ENCODE results near the gene MISP3.

The MISP3 gene

GRCh38 chr19:14097532-14098151 lies 25.1 kb downstream of the MISP3 start:
- Histone ChIP-seq H3F3A (ENCODE audit: insufficient read depth) (peaks cover 8% of the 10 kb centered on the region; the same call in 1 of the 2 replicates), H3K9me3 (ENCODE audit: insufficient read depth, low read length) (no peaks in the 10 kb centered on the region), H3K27me3 (ENCODE audit: low read length) (no peaks in the 10 kb centered on the region), H3K4me3 (ENCODE audit: insufficient read depth, low read length, poor library complexity, severe bottlenecking) (no peak overlapping the region), H3K36me3 (ENCODE audit: low read length) (no peaks in the 10 kb centered on the region), H4K20me1 (ENCODE audit: low read depth, low read length) (no peaks in the 10 kb centered on the region), H3K9ac (ENCODE audit: low read length) (no peak overlapping the region), H3K9me2 (replicated peaks; ENCODE audit: insufficient read depth, low read length) (no peaks in the 10 kb centered on the region), H3K79me2 (ENCODE audit: insufficient read depth, low read length) (no peaks in the 10 kb centered on the region), H3K4me2 (ENCODE audit: low read depth, low read length, poor library complexity, severe bottlenecking) (no peak overlapping the region), H3K27ac (ENCODE audit: low read depth, low read length) (no peak overlapping the region), H2AFZ (ENCODE audit: low read depth, low read length, severe bottlenecking) (no peak overlapping the region)
- TF ChIP-seq EZH2phosphoT487 (conservative IDR thresholded peaks at IDR 0.05; ENCODE audit: low read length): no peak

- H3K9me3 ChIP-seq (ENCODE audit: insufficient read depth, low read length): no peaks in the 10 kb centered on the region
- peaks cover 2% of the 10 kb centered on the region; the same call in 1 of the 2 replicates for H3K36me3 ChIP-seq (ENCODE audit: low read length)
- no peaks in the 10 kb centered on the region for H3K9me2 ChIP-seq (replicated peaks; ENCODE audit: insufficient read depth, low read length)
- TF ChIP-seq EZH2phosphoT487 (conservative IDR thresholded peaks at IDR 0.05; ENCODE audit: low read length): no peak
- no peak for TF ChIP-seq CTCF (IDR thresholded peaks at IDR 0.05; ENCODE audit: insufficient read depth, low read length, poor library complexity, severe bottlenecking)
- no peaks in the 10 kb centered on the region for H3K27me3 ChIP-seq (ENCODE audit: low read length)
- no peak overlapping the region for H3K9ac ChIP-seq (ENCODE audit: low read length)
- no peaks in the 10 kb centered on the region for H4K20me1 ChIP-seq (ENCODE audit: low read depth, low read length)
- H3K4me3 ChIP-seq (ENCODE audit: insufficient read depth, low read length, poor library complexity, severe bottlenecking): no peak overlapping the region
- H3K27ac ChIP-seq (ENCODE audit: low read depth, low read length): no peak overlapping the region
- peaks cover 3% of the 10 kb centered on the region; the same call in 1 of the 2 replicates for H3F3A ChIP-seq (ENCODE audit: insufficient read depth)
- no peak overlapping the region for H3K4me2 ChIP-seq (ENCODE audit: low read depth, low read length, poor library complexity, severe bottlenecking)
- no peak overlapping the region for H2AFZ ChIP-seq (ENCODE audit: low read depth, low read length, severe bottlenecking)
- H3K79me2 ChIP-seq (ENCODE audit: insufficient read depth, low read length): no peaks in the 10 kb centered on the region
Observed at GRCh38 chr19:14101003-14101545, 28.5 kb downstream of the MISP3 start.

- Histone ChIP-seq H3K9me3 (ENCODE audit: insufficient read depth, low read length) (no peaks in the 10 kb centered on the region), H4K20me1 (ENCODE audit: low read depth, low read length) (no peaks in the 10 kb centered on the region), H3K4me2 (ENCODE audit: low read depth, low read length, poor library complexity, severe bottlenecking) (no peak overlapping the region), H3F3A (ENCODE audit: insufficient read depth) (peaks cover 3% of the 10 kb centered on the region; the same call in 1 of the 2 replicates), H2AFZ (ENCODE audit: low read depth, low read length, severe bottlenecking) (no peak overlapping the region), H3K79me2 (ENCODE audit: insufficient read depth, low read length) (no peaks in the 10 kb centered on the region), H3K4me3 (ENCODE audit: insufficient read depth, low read length, poor library complexity, severe bottlenecking) (no peak overlapping the region), H3K9me2 (replicated peaks; ENCODE audit: insufficient read depth, low read length) (no peaks in the 10 kb centered on the region), H3K9ac (ENCODE audit: low read length) (no peak overlapping the region), H3K36me3 (ENCODE audit: low read length) (peaks cover 2% of the 10 kb centered on the region; the same call in 1 of the 2 replicates), H3K27me3 (ENCODE audit: low read length) (no peaks in the 10 kb centered on the region), H3K27ac (ENCODE audit: low read depth, low read length) (no peak overlapping the region)
- no peak for TF ChIP-seq EZH2phosphoT487 (conservative IDR thresholded peaks at IDR 0.05; ENCODE audit: low read length)
- no peak for TF ChIP-seq CTCF (IDR thresholded peaks at IDR 0.05; ENCODE audit: insufficient read depth, low read length, poor library complexity, severe bottlenecking)
Observed at GRCh38 chr19:14102102-14102696, 29.6 kb downstream of the MISP3 start.

GRCh38 chr19:14102756-14103155 lies 30.2 kb downstream of the MISP3 start:
- Histone ChIP-seq H3K9ac (ENCODE audit: low read length) (no peak overlapping the region), H3K79me2 (ENCODE audit: insufficient read depth, low read length) (no peaks in the 10 kb centered on the region), H3K27me3 (ENCODE audit: low read length) (no peaks in the 10 kb centered on the region), H4K20me1 (ENCODE audit: low read depth, low read length) (no peaks in the 10 kb centered on the region), H3F3A (ENCODE audit: insufficient read depth) (peaks cover 3% of the 10 kb centered on the region; the same call in 1 of the 2 replicates), H2AFZ (ENCODE audit: low read depth, low read length, severe bottlenecking) (no peak overlapping the region), H3K4me3 (ENCODE audit: insufficient read depth, low read length, poor library complexity, severe bottlenecking) (no peak overlapping the region), H3K9me2 (replicated peaks; ENCODE audit: insufficient read depth, low read length) (no peaks in the 10 kb centered on the region), H3K4me2 (ENCODE audit: low read depth, low read length, poor library complexity, severe bottlenecking) (no peak overlapping the region), H3K9me3 (ENCODE audit: insufficient read depth, low read length) (no peaks in the 10 kb centered on the region), H3K27ac (ENCODE audit: low read depth, low read length) (no peak overlapping the region), H3K36me3 (ENCODE audit: low read length) (peaks cover 2% of the 10 kb centered on the region; the same call in 1 of the 2 replicates)
- no peak for TF ChIP-seq CTCF (IDR thresholded peaks at IDR 0.05; ENCODE audit: insufficient read depth, low read length, poor library complexity, severe bottlenecking)
- no peak for TF ChIP-seq EZH2phosphoT487 (conservative IDR thresholded peaks at IDR 0.05; ENCODE audit: low read length)
